Fibroblast of pulmonary artery (primary cell): ENCODE data around the gene CHIT1.

Experiments
- DNase-seq: peaks from one replicate; pipeline ENCODE4 v3.0.0-alpha.2; 2010; ENCODE audit warnings: low read depth
- H3K4me3 ChIP-seq: replicated peaks from 2 replicates; pipeline ENCODE4 v1.5.1; 2011; ENCODE audit warnings: low read depth, mild to moderate bottlenecking, control low read depth, low read length, moderate library complexity
- CTCF ChIP-seq: IDR thresholded peaks from 2 replicates; pipeline ENCODE4 v1.5.1; 2011; ENCODE audit warnings: mild to moderate bottlenecking, control low read depth, low read length, inconsistent platforms; ENCODE audit errors: missing control alignments

Gene CHIT1

GRCh38 chr1:203176273-203177035 lies 53.0 kb downstream of the CHIT1 start:
- H3K4me3 ChIP-seq, result no peak overlapping the region
- DNase-seq, result no peak
- no peak for TF ChIP-seq CTCF

DNA sequence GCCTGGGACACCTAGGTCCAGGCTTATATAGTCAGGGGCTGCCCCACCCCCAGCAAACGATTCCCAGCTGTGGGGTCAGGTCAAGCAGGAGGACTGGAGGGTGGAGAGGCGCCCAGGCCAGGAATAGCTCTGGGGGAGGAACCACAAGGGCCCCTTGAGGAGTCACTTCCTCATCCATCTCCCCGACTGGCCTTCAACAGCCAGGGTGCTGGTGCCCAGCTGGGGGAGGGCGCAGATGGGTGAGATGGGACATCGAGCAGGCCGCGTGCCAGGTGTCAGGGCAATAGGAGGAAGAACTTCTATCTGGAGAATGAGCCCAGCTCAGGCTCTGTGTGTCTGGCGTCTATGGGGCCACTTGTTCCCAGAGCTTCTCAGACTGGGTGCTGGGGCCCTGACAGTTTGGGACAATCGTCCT lies 53.6 kb downstream of the CHIT1 start:
- no peak for TF ChIP-seq CTCF
- H3K4me3 ChIP-seq, result no peak overlapping the region
- no peak for DNase-seq

GRCh38 chr1:203175237-203175826 lies 54.1 kb downstream of the CHIT1 start, which contains the start of gene MYBPH:
Gene MYBPH (minus strand): TSS chr1:203175826. CDS start chr1:203175755, 71 bp downstream.
- DNase-seq, result no peak
- TF ChIP-seq CTCF, result no peak

GRCh38 chr1:203174324-203174985 lies 55.0 kb downstream of the CHIT1 start:
- no peak for TF ChIP-seq CTCF
- no peak overlapping the region for H3K4me3 ChIP-seq
- DNase-seq, result no peak

More at GRCh38 chr1:203175237-203175826, 54.1 kb downstream of the CHIT1 start, which contains the start of gene MYBPH:
- no peak within 1 kb of the TSS for H3K4me3 ChIP-seq

DNA sequence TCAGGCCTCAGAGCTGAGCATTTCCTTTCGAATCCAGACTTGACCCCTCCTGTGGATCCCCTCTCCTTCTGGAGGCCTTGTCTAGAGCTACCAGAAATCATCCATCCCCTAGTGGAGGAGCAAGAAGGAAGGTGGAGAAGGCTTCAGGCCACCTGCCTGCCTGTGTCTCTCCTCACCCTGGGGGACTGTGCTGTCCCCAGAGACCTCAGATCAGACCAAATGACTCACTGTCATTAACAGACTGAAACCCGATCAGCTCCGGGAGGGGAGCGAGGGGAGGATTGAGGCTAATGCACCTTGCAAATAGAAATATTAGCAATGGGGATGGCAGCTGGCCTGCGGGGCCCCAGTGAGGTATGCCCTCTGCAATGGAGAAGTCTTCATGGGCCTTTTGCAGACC lies 55.9 kb downstream of the CHIT1 start:
- TF ChIP-seq CTCF, result no peak
- no peak for DNase-seq
- no peak overlapping the region for H3K4me3 ChIP-seq

DNA sequence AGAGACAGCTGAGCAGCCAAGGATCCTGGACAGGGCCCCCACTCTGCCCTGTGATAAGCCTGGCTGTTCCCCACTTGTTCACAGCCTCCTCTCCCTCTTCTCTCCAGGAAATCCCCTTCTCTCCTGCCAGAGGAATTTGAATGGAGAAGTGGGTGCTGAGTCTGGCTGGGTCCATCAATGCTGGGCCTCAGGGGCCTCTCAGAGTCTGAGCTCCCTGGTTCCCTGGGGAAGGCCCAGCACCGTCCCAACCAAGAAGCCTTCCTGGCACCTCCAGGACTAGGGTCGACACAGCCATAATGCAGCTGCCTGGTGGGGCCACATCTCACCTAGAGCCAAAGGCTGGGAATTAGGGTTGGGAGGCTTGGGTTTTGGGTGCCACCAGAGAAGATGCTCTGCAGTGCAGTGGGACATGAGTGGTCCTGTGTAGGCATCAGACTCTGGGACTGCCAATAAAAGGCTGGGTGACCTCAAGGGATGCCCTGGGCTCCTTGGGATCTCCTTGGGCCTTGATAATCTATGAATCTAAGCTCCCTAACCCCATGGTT lies 56.4 kb downstream of the CHIT1 start:
- TF ChIP-seq CTCF, result no peak
- no peak overlapping the region for H3K4me3 ChIP-seq
- DNase-seq, result no peak
